ENCODE measurements around the gene ZC3H11A.
"Not testable (repeated sequence)": the region's sequence is repeated elsewhere in the genome, so short reads cannot be mapped to it uniquely, and the experiment has no call there.

Gene ZC3H11A

DNA sequence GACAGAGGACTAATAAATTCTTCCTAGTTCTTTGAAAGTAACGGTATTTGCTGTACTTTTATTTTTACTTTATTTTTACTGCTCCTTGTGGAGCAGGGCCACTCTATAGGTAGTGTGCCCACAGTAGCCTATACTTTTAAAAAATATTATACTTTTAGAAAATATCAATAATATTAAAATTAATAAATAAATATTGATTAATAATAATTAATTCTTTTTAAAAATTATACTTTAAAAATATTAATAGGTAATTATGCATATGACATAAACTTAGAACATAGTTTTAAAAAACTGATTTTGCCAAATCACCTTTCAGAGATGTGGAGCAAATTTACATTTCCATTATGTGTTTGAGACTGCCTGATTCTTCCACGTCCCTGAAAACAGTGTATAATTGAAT is 30.8 kb downstream of the ZC3H11A start:
- DNase-seq (ENCODE audit: low read depth): no peak
- H3K4me3 ChIP-seq (ENCODE audit: low read length): no peak overlapping the region
- TF ChIP-seq, protein P1, sequence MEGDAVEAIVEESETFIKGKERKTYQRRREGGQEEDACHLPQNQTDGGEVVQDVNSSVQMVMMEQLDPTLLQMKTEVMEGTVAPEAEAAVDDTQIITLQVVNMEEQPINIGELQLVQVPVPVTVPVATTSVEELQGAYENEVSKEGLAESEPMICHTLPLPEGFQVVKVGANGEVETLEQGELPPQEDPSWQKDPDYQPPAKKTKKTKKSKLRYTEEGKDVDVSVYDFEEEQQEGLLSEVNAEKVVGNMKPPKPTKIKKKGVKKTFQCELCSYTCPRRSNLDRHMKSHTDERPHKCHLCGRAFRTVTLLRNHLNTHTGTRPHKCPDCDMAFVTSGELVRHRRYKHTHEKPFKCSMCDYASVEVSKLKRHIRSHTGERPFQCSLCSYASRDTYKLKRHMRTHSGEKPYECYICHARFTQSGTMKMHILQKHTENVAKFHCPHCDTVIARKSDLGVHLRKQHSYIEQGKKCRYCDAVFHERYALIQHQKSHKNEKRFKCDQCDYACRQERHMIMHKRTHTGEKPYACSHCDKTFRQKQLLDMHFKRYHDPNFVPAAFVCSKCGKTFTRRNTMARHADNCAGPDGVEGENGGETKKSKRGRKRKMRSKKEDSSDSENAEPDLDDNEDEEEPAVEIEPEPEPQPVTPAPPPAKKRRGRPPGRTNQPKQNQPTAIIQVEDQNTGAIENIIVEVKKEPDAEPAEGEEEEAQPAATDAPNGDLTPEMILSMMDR (conservative IDR thresholded peaks at IDR 0.05; ENCODE audit: low read length): no peak

DNA sequence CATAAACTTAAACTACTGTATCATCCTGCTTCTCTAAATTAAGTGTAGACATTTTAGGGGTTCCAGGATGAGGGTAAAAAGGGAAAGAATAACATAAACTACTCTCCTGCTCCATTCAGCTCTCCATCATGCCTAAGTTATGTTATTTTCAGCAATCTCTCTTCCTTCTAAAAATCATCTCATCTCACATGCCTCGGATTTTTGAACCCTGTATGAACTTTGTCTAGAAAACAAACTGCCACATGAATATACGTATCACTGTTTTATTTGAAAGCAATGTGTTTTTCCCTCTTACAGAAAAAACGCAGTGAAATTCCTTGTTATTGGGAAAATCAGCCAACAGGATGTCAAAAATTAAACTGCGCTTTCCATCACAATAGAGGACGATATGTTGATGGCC is 32.6 kb downstream of the ZC3H11A start:
- DNase-seq (ENCODE audit: low read depth): no peak
- TF ChIP-seq, protein P1 (conservative IDR thresholded peaks at IDR 0.05; ENCODE audit: low read length): no peak

DNA sequence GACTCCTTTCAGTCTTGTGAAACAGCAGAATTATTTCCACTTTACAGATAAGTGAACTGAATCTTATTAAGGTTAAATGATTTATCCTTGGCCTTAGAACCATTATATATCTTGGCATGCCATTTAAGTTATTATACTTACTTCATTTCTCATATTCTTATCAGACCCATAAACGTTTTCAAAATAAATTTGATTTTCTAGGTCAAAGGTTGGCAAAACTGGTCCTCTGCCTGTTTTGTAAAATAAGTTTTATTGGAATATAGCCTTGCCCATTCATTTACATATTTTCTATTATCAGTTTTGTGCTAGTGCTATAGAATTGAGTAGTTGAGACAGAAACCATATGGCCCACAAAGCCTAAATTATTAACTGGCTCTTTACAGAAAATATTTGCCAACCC is 33.1 kb downstream of the ZC3H11A start:
- H3K4me3 ChIP-seq (ENCODE audit: low read length): no peak overlapping the region
- TF ChIP-seq, protein P1 (conservative IDR thresholded peaks at IDR 0.05; ENCODE audit: low read length): no peak
- no peak for DNase-seq (ENCODE audit: low read depth)

More for the DNA sequence above, 32.6 kb downstream of the ZC3H11A start:
- H3K4me3 ChIP-seq (ENCODE audit: low read length): no peak overlapping the region

DNA sequence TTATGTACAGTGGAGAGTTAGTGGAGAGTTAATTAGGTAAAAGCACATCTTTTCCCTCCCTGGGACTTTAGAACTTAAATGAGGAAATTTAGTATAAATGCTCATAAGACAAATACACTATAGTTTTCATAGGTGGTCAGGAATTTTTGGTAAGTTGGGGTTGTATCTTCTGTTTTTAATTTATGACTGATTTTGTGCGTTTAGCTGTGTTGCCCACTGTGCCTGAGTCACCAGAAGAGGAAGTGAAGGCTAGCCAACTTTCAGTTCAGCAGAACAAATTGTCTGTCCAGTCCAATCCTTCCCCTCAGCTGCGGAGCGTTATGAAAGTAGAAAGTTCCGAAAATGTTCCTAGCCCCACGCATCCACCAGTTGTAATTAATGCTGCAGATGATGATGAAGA is 33.8 kb downstream of the ZC3H11A start:
- DNase-seq (ENCODE audit: low read depth): peak; percentile 6
- not testable (repeated sequence) for H3K4me3 ChIP-seq (ENCODE audit: low read length)

- H3K4me3 ChIP-seq (ENCODE audit: low read length): no peak overlapping the region
- no peak for DNase-seq (ENCODE audit: low read depth)
- TF ChIP-seq, protein P1 (conservative IDR thresholded peaks at IDR 0.05; ENCODE audit: low read length): no peak
Measured at GRCh38 chr1:203835476-203835875, 40.1 kb downstream of the ZC3H11A start.

GRCh38 chr1:203839081-203839480 is 43.7 kb downstream of the ZC3H11A start:
- peak; percentile 83 for DNase-seq (ENCODE audit: low read depth)
- TF ChIP-seq, protein P1 (conservative IDR thresholded peaks at IDR 0.05; ENCODE audit: low read length): no peak
- no peak overlapping the region for H3K4me3 ChIP-seq (ENCODE audit: low read length)

DNA sequence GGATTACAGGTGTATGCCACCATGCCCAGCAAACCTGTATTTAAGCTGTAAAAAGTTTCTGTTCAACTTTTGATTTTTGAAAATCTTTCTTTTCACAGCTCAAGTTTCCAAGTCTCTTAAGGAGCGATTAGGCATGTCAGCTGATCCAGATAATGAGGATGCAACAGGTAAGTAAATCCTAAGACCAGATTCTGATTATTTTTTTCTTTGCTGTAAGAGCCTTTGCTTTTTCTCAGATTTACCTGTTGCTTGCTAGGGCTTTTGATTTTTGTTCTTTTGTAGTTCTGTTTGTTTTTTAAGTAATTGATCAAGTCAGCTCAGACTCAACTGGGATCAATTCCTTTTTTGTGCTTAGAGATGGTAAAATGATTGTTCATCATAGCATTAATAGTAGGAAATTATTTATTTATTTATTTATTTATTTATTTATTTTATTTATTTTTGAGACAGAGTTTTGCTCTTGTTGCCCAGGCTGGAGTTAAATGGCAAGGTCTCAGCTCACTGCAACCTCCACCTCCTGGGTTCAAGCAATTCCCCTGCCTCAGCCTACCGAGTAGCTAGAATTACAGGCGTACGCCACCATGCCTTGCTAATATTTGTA is 44.9 kb downstream of the ZC3H11A start:
- H3K4me3 ChIP-seq (ENCODE audit: low read length): no peak overlapping the region
- TF ChIP-seq, protein P1 (conservative IDR thresholded peaks at IDR 0.05; ENCODE audit: low read length): no peak
- no peak for DNase-seq (ENCODE audit: low read depth)

GRCh38 chr1:203842559-203842876 is 47.1 kb downstream of the ZC3H11A start:
- DNase-seq (ENCODE audit: low read depth): no peak
- TF ChIP-seq, protein P1 (conservative IDR thresholded peaks at IDR 0.05; ENCODE audit: low read length): no peak

More at GRCh38 chr1:203842559-203842876, 47.1 kb downstream of the ZC3H11A start:
- H3K4me3 ChIP-seq (ENCODE audit: low read length): no peak overlapping the region

All from AG10803 (cell line).